ENCODE results near the gene BUB1B.
"Not testable (repeated sequence)": the region's sequence is repeated elsewhere in the genome, so short reads cannot be mapped to it uniquely, and the experiment has no call there.

BUB1B gene

GRCh38 chr15:40137303-40138200 is 23.3 kb upstream of the BUB1B start:
- no peak for DNase-seq (ENCODE audit: low read depth)

GRCh38 chr15:40138201-40138570 is 22.7 kb upstream of the BUB1B start:
- not testable (repeated sequence) for DNase-seq (ENCODE audit: low read depth)

- no peak for DNase-seq (ENCODE audit: low read depth)
These were observed 18.4 kb upstream of the BUB1B start for GRCh38 chr15:40142428-40142827.

- no peak for DNase-seq (ENCODE audit: low read depth)
These were observed 14.8 kb upstream of the BUB1B start for GRCh38 chr15:40146037-40146436.

GRCh38 chr15:40149339-40149738 is 11.5 kb upstream of the BUB1B start:
- DNase-seq (ENCODE audit: low read depth): no peak

- no peak for DNase-seq (ENCODE audit: low read depth)
These were observed 10.5 kb upstream of the BUB1B start for GRCh38 chr15:40150163-40150925.

GRCh38 chr15:40151499-40151898 is 9.4 kb upstream of the BUB1B start:
- no peak for DNase-seq (ENCODE audit: low read depth)

- DNase-seq (ENCODE audit: low read depth): no peak
These were observed 8.9 kb upstream of the BUB1B start for GRCh38 chr15:40151991-40152390.

GRCh38 chr15:40154821-40155220 is 6.0 kb upstream of the BUB1B start:
- DNase-seq (ENCODE audit: low read depth): not testable (repeated sequence)

- no peak for DNase-seq (ENCODE audit: low read depth)
These were observed 5.5 kb upstream of the BUB1B start for GRCh38 chr15:40155270-40155910.

- DNase-seq (ENCODE audit: low read depth): no peak
These were observed 3.0 kb upstream of the BUB1B start for GRCh38 chr15:40157778-40158447.

GRCh38 chr15:40160021-40160420 is 848 bp upstream of the BUB1B start:
- DNase-seq (ENCODE audit: low read depth): no peak

- DNase-seq (ENCODE audit: low read depth): no peak
These were observed 973 bp downstream of the BUB1B start for GRCh38 chr15:40161693-40162391.

GRCh38 chr15:40162552-40162951 is 1.7 kb downstream of the BUB1B start:
- DNase-seq (ENCODE audit: low read depth): no peak

- DNase-seq (ENCODE audit: low read depth): no peak
These were observed 3.0 kb downstream of the BUB1B start for GRCh38 chr15:40163657-40164416.

GRCh38 chr15:40167374-40167773 is 6.5 kb downstream of the BUB1B start:
- not testable (repeated sequence) for DNase-seq (ENCODE audit: low read depth)

- DNase-seq (ENCODE audit: low read depth): no peak
These were observed 14.3 kb downstream of the BUB1B start for GRCh38 chr15:40175160-40175559.

GRCh38 chr15:40182358-40183029 is 21.6 kb downstream of the BUB1B start:
- no peak for DNase-seq (ENCODE audit: low read depth)

GRCh38 chr15:40183636-40184463 is 23.0 kb downstream of the BUB1B start:
- no peak for DNase-seq (ENCODE audit: low read depth)
